ENCODE results near the gene AHSA1. TPM values are rescaled to one million over a fixed set of nuclear protein-coding genes. Genes with fewer than 3 reads are reported as not detected.

Gene AHSA1
- polyA plus RNA-seq, 1 donor (not counting 4 experiments of a cell fraction or from before 2014, with no cell fraction given), result 247 TPM

DNA sequence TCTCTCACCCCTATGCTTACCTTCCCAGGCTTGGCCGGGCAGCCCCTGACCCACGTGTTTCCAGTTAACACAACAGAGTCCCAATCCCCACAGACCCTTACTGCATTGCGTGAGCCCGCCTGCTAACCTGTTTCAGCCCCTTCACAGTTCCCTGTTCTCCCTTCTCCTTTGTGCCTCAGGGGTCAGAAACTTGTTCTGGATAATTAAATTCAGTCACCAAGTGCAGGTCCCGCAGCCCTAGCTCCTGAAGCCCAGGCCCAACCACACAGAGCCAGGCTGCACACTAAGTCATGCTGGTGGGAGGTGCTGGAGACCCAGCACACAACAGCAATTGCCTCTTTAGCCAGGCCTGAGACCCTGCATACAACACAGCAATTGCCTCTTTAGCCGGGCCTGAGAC is 31.1 kb downstream of the AHSA1 start:
- no peak overlapping the region for H3K4me3 ChIP-seq (ENCODE audit: control insufficient read depth in 2 of 3, extremely low read depth in 1 of 3, insufficient read depth in 2 of 3, low read depth in 1 of 3, low read length in 3 of 3)
- H3K4me2 ChIP-seq (ENCODE audit: control insufficient read depth, extremely low read depth, insufficient read depth, low read depth, low read length), result no peak overlapping the region
- no peaks in the 10 kb centered on the region for H4K20me1 ChIP-seq (ENCODE audit: control insufficient read depth, extremely low read depth, insufficient read depth, low read length)
- H3K9me1 ChIP-seq (ENCODE audit: control insufficient read depth, extremely low read depth, insufficient read depth, low read length), result no peaks in the 10 kb centered on the region
- H3K36me3 ChIP-seq (ENCODE audit: control insufficient read depth in 2 of 2, extremely low read depth in 1 of 2, insufficient read depth in 2 of 2, low read length in 2 of 2), result no peaks in the 10 kb centered on the region
- H3K4me1 ChIP-seq (ENCODE audit: control insufficient read depth, extremely low read depth, insufficient read depth, low read length), result no peaks in the 10 kb centered on the region
- H3K27me3 ChIP-seq (ENCODE audit: control insufficient read depth, extremely low read depth, insufficient read depth, low read length), result no peaks in the 10 kb centered on the region
- FAIRE-seq (no peak), DNase-seq (ENCODE audit: low read depth, low spot score) (no peak)
- TF ChIP-seq EZH2 (IDR thresholded peaks at IDR 0.05; ENCODE audit: low read length), result no peak
- dilution Hi-C loops (cut with MboI; ENCODE audit: extremely low pct_ligation_motif_present, low sequenced_read_pairs), result no loop called here
- H3K9me3 ChIP-seq (ENCODE audit: control insufficient read depth, low read depth, low read length), result no peaks in the 10 kb centered on the region
- no peak overlapping the region for H3K9ac ChIP-seq (ENCODE audit: control insufficient read depth, extremely low read depth, insufficient read depth, low read length)
- H3K27ac ChIP-seq (ENCODE audit: control insufficient read depth, insufficient read depth, low read length), result no peak overlapping the region
- H2AFZ ChIP-seq (ENCODE audit: control insufficient read depth, low read length), result no peak overlapping the region
- no peaks in the 10 kb centered on the region for H3K79me2 ChIP-seq (ENCODE audit: control insufficient read depth, insufficient read depth, low read length)

DNA sequence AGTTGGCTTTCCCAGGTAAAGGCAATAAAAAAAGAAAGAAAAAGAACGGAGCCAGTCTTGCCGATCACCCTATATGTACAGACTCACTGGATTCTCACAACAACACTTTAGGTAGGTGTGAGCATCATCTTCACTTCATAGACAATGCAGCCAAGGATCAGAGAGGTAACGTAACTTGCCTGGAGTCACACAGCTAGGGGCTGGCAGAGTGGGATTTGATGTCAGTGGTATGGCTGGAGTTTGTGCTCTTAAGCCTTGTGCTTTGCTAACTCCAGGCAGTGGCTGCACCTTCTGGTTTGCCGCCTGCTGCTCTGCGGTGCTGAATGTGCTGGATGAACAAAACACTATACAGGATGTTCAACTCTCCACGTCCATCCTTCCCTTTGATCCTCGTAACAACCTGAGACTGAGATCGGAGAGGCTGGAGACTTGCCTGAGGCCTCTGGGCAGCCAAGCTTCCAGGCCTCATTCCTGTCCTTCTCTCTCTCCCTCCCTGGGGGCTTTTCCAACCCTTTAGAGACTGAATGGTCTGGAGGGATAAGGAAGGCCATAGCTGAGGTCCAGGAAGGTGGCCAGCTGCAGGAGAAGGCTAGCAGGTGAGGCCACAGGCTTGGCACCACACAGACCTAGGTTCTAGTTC is 32.6 kb downstream of the AHSA1 start:
- Histone ChIP-seq H3K9me3 (ENCODE audit: control insufficient read depth, low read depth, low read length) (no peaks in the 10 kb centered on the region), H3K4me3 (ENCODE audit: control insufficient read depth in 2 of 3, extremely low read depth in 1 of 3, insufficient read depth in 2 of 3, low read depth in 1 of 3, low read length in 3 of 3) (no peak overlapping the region), H3K9me1 (ENCODE audit: control insufficient read depth, extremely low read depth, insufficient read depth, low read length) (no peaks in the 10 kb centered on the region), H3K27me3 (ENCODE audit: control insufficient read depth, extremely low read depth, insufficient read depth, low read length) (no peaks in the 10 kb centered on the region), H3K9ac (ENCODE audit: control insufficient read depth, extremely low read depth, insufficient read depth, low read length) (no peak overlapping the region), H2AFZ (ENCODE audit: control insufficient read depth, low read length) (no peak overlapping the region), H3K36me3 (ENCODE audit: control insufficient read depth in 2 of 2, extremely low read depth in 1 of 2, insufficient read depth in 2 of 2, low read length in 2 of 2) (no peaks in the 10 kb centered on the region), H3K4me1 (ENCODE audit: control insufficient read depth, extremely low read depth, insufficient read depth, low read length) (no peaks in the 10 kb centered on the region), H3K79me2 (ENCODE audit: control insufficient read depth, insufficient read depth, low read length) (no peaks in the 10 kb centered on the region), H3K27ac (ENCODE audit: control insufficient read depth, insufficient read depth, low read length) (no peak overlapping the region), H3K4me2 (ENCODE audit: control insufficient read depth, extremely low read depth, insufficient read depth, low read depth, low read length) (no peak overlapping the region), H4K20me1 (ENCODE audit: control insufficient read depth, extremely low read depth, insufficient read depth, low read length) (no peaks in the 10 kb centered on the region)
- dilution Hi-C loops (cut with MboI; ENCODE audit: extremely low pct_ligation_motif_present, low sequenced_read_pairs), result no loop called here
- no peak for DNase-seq (ENCODE audit: low read depth, low spot score)
- FAIRE-seq, result no peak
- no peak for TF ChIP-seq EZH2 (IDR thresholded peaks at IDR 0.05; ENCODE audit: low read length)
- TF ChIP-seq, protein P1, sequence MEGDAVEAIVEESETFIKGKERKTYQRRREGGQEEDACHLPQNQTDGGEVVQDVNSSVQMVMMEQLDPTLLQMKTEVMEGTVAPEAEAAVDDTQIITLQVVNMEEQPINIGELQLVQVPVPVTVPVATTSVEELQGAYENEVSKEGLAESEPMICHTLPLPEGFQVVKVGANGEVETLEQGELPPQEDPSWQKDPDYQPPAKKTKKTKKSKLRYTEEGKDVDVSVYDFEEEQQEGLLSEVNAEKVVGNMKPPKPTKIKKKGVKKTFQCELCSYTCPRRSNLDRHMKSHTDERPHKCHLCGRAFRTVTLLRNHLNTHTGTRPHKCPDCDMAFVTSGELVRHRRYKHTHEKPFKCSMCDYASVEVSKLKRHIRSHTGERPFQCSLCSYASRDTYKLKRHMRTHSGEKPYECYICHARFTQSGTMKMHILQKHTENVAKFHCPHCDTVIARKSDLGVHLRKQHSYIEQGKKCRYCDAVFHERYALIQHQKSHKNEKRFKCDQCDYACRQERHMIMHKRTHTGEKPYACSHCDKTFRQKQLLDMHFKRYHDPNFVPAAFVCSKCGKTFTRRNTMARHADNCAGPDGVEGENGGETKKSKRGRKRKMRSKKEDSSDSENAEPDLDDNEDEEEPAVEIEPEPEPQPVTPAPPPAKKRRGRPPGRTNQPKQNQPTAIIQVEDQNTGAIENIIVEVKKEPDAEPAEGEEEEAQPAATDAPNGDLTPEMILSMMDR (optimal IDR thresholded peaks at IDR 0.05 in 1 of 3, IDR thresholded peaks at IDR 0.05 in 1 of 3, conservative IDR thresholded peaks at IDR 0.05 in 1 of 3; ENCODE audit: extremely low read depth in 1 of 3, insufficient read depth in 2 of 3, low read length in 3 of 3), result no peak

DNA sequence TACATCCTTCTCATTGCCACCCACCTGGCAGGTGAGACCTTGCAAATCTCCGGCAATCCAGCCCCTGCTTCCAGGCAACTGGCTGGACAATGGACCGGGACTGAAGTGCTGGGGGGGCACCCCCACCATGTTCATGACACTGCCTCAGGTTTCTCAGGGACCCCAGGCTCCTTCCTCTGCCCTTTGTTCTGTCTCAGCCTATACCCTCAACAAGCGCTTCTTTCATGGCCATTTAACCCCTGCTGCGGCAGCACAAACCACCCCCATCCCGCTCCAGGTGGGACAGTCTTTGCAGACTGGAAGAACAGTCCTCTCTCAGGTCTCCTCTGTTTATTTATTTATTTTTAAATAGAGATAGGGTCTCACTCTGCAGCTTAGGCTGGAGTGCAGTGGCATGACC is 33.2 kb downstream of the AHSA1 start:
- TF ChIP-seq, protein P1 (optimal IDR thresholded peaks at IDR 0.05 in 1 of 3, IDR thresholded peaks at IDR 0.05 in 1 of 3, conservative IDR thresholded peaks at IDR 0.05 in 1 of 3; ENCODE audit: extremely low read depth in 1 of 3, insufficient read depth in 2 of 3, low read length in 3 of 3), result no peak
- TF ChIP-seq EZH2 (IDR thresholded peaks at IDR 0.05; ENCODE audit: low read length), result no peak
- Histone ChIP-seq H3K27me3 (ENCODE audit: control insufficient read depth, extremely low read depth, insufficient read depth, low read length) (no peaks in the 10 kb centered on the region), H3K36me3 (ENCODE audit: control insufficient read depth in 2 of 2, extremely low read depth in 1 of 2, insufficient read depth in 2 of 2, low read length in 2 of 2) (no peaks in the 10 kb centered on the region), H3K27ac (ENCODE audit: control insufficient read depth, insufficient read depth, low read length) (no peak overlapping the region), H3K4me2 (ENCODE audit: control insufficient read depth, extremely low read depth, insufficient read depth, low read depth, low read length) (no peak overlapping the region), H3K9ac (ENCODE audit: control insufficient read depth, extremely low read depth, insufficient read depth, low read length) (no peak overlapping the region), H3K4me1 (ENCODE audit: control insufficient read depth, extremely low read depth, insufficient read depth, low read length) (no peaks in the 10 kb centered on the region), H3K9me3 (ENCODE audit: control insufficient read depth, low read depth, low read length) (no peaks in the 10 kb centered on the region), H3K9me1 (ENCODE audit: control insufficient read depth, extremely low read depth, insufficient read depth, low read length) (no peaks in the 10 kb centered on the region), H3K4me3 (ENCODE audit: control insufficient read depth in 2 of 3, extremely low read depth in 1 of 3, insufficient read depth in 2 of 3, low read depth in 1 of 3, low read length in 3 of 3) (no peak overlapping the region), H2AFZ (ENCODE audit: control insufficient read depth, low read length) (no peak overlapping the region), H3K79me2 (ENCODE audit: control insufficient read depth, insufficient read depth, low read length) (no peaks in the 10 kb centered on the region), H4K20me1 (ENCODE audit: control insufficient read depth, extremely low read depth, insufficient read depth, low read length) (no peaks in the 10 kb centered on the region)
- DNase-seq (ENCODE audit: low read depth, low spot score) (no peak), FAIRE-seq (no peak)
- dilution Hi-C loops (cut with MboI; ENCODE audit: extremely low pct_ligation_motif_present, low sequenced_read_pairs), result no loop called here

All from keratinocyte (primary cell).